Measurements from ENCODE around the gene GPR3. TPM values are rescaled to one million over a fixed set of nuclear protein-coding genes. Genes with fewer than 3 reads are reported as not detected.
"Not testable (repeated sequence)": the region's sequence is repeated elsewhere in the genome, so short reads cannot be mapped to it uniquely, and the experiment has no call there.

Gene GPR3
- total and polyA plus RNA-seq, 9 donors = 0.18 to 1.1 (median 0.84) TPM

DNA sequence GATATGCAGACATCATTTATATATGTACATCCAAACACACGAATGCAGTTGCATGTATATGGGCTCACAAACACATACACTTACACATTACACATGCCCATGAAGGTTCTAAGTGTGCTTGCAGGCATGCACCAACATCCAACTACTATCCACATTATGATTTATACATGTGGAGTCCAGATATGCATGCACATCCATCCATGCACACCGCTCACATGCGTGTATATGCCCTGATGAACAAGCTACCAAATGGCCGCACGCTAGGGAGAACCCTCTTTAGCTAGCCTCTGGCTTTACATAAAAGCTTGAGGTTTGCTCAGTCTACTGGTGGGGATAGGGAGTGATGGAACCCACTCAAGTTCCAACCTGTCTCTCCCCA is 8.5 kb downstream of the GPR3 start:
- 94% methylated on average over 2 of the region's 5 CpGs for WGBS (ENCODE audit: insufficient coverage)
- H3K36me3 ChIP-seq (ENCODE audit: control insufficient read depth, insufficient read depth, low read length) = peaks cover 7% of the 10 kb centered on the region
- no peaks in the 10 kb centered on the region for H3K27me3 ChIP-seq (ENCODE audit: control insufficient read depth, insufficient read depth, low read length)
- H3K27ac ChIP-seq (ENCODE audit: low read length) = no peak overlapping the region
- H3K4me3 ChIP-seq (ENCODE audit: low read length) = no peak overlapping the region
- H3K9me3 ChIP-seq (replicated peaks; ENCODE audit: control insufficient read depth, low read depth, low read length) = no peaks in the 10 kb centered on the region
- no peak for DNase-seq
- peaks cover 87% of the 10 kb centered on the region for H3K4me1 ChIP-seq (ENCODE audit: control insufficient read depth, insufficient read depth, low read length)

DNA sequence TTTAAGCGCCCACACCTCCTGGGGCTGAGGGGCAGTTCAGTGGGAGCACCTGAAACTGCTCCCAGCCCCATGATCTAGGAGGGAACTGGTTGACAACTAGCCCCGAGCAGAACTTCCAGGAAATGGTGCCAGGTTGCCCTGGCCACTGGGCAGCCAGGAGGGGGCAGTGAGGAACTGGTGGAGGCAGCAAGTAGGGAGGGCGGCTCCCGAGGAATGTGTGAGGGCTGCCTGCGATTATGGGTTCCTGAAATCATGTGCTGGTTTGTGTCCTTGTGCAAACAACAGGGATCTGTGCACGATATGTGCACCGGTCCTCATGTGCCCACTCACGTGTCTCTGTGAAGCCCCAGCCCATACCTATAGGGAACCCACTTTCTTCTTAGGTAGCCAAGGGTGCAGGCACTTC is 9.9 kb downstream of the GPR3 start:
- H3K27me3 ChIP-seq (ENCODE audit: control insufficient read depth, insufficient read depth, low read length) = no peaks in the 10 kb centered on the region
- H3K36me3 ChIP-seq (ENCODE audit: control insufficient read depth, insufficient read depth, low read length) = peaks cover 14% of the 10 kb centered on the region
- H3K4me1 ChIP-seq (ENCODE audit: control insufficient read depth, insufficient read depth, low read length) = peaks cover 91% of the 10 kb centered on the region
- DNase-seq = peak; percentile 78
- H3K4me3 ChIP-seq (ENCODE audit: low read length) = no peak overlapping the region
- no peaks in the 10 kb centered on the region for H3K9me3 ChIP-seq (replicated peaks; ENCODE audit: control insufficient read depth, low read depth, low read length)
- H3K27ac ChIP-seq (ENCODE audit: low read length) = peak overlapping the region; percentile 80
- WGBS (ENCODE audit: insufficient coverage) = 46% methylated on average over 5 of the region's 8 CpGs

DNA sequence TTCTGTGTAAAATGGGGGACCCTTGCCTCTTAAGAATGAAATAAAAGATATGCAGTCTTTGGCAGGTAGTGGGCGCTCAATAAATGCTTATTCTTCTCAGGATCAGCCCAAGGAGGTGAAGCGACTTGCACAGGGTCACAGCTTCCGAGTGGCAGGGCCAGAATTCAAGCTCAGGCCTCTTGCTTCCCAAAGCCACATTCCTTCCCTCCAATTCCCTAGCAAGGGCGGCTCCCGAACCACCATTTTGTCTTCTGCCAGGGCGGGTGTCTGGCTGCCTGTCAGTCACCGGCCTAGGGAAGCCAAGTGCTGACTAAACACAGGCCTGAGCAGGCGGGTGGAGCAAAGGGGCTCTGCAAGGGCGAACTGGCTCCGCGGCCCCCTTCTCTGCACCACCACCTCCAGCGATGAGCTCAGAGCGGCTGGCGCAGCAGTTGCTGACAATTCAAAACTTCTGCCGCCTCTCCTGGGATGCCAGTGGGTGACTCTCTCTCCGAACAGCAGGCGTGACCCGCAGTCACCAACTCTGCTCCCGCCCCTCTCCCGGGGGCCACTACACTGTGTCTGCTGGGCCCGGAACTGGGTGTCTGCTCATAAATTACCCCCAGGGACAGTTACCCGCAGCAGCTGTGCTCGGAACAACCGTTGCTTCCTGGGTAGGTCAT is 10.8 kb downstream of the GPR3 start:
- Histone ChIP-seq H3K9me3 (replicated peaks; ENCODE audit: control insufficient read depth, low read depth, low read length) (no peaks in the 10 kb centered on the region), H3K27me3 (ENCODE audit: control insufficient read depth, insufficient read depth, low read length) (no peaks in the 10 kb centered on the region), H3K4me1 (ENCODE audit: control insufficient read depth, insufficient read depth, low read length) (peaks cover 85% of the 10 kb centered on the region), H3K4me3 (ENCODE audit: low read length) (no peak overlapping the region), H3K27ac (ENCODE audit: low read length) (peak overlapping the region; percentile 80), H3K36me3 (ENCODE audit: control insufficient read depth, insufficient read depth, low read length) (peaks cover 22% of the 10 kb centered on the region)
- WGBS (ENCODE audit: insufficient coverage) = 9% methylated on average over 24 of the region's 24 CpGs
- peak; percentile 92 for DNase-seq

DNA sequence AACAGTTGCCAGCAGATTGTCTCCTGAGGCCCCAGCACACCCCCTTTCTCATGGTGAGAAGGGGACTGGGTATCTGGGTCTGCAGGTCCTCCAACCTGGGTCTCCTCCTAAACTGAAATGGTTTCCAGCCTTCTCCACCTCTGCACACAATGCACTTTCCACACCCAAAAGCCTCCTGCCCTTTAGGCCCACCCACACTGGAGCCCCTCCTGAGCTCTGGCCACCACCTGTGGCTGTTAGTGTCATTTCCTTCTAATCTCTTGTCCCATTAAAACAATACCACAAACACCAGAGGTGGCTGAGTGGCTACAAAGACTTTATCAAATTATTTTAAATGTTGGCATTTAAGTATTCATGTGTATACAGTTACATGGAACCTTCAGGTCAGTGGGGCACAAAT is 11.5 kb downstream of the GPR3 start:
- Histone ChIP-seq H3K27ac (ENCODE audit: low read length) (peak overlapping the region; percentile 80), H3K4me1 (ENCODE audit: control insufficient read depth, insufficient read depth, low read length) (peaks cover 78% of the 10 kb centered on the region), H3K27me3 (ENCODE audit: control insufficient read depth, insufficient read depth, low read length) (no peaks in the 10 kb centered on the region), H3K36me3 (ENCODE audit: control insufficient read depth, insufficient read depth, low read length) (peaks cover 29% of the 10 kb centered on the region), H3K9me3 (replicated peaks; ENCODE audit: control insufficient read depth, low read depth, low read length) (no peaks in the 10 kb centered on the region), H3K4me3 (ENCODE audit: low read length) (no peak overlapping the region)
- DNase-seq = no peak

DNA sequence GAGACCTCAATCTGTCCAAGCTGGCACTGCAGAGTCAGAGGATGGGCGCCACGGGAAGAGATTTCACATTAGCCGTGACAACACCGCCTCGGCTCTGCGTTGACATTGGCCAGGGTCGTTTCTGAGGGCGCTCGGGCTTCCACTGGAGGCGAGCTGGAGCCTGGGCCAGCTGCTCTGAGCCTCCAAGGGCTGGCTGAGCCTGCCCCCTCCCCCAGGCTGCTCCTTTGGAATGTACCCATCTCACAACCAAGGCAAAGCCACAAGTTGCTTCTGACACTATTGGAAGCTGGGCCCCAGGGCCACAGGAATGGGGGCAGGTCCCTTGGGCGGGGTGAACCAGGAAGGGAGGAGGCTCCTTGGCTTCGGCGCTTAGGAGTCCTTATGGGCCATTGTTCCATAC is 12.7 kb downstream of the GPR3 start:
- H3K9me3 ChIP-seq (replicated peaks; ENCODE audit: control insufficient read depth, low read depth, low read length) = no peaks in the 10 kb centered on the region
- H3K4me1 ChIP-seq (ENCODE audit: control insufficient read depth, insufficient read depth, low read length) = peaks cover 66% of the 10 kb centered on the region
- WGBS (ENCODE audit: insufficient coverage) = 40% methylated on average over 4 of the region's 13 CpGs
- DNase-seq = no peak
- H3K4me3 ChIP-seq (ENCODE audit: low read length) = no peak overlapping the region
- H3K36me3 ChIP-seq (ENCODE audit: control insufficient read depth, insufficient read depth, low read length) = peaks cover 38% of the 10 kb centered on the region
- H3K27ac ChIP-seq (ENCODE audit: low read length) = peak overlapping the region; percentile 80
- H3K27me3 ChIP-seq (ENCODE audit: control insufficient read depth, insufficient read depth, low read length) = no peaks in the 10 kb centered on the region

DNA sequence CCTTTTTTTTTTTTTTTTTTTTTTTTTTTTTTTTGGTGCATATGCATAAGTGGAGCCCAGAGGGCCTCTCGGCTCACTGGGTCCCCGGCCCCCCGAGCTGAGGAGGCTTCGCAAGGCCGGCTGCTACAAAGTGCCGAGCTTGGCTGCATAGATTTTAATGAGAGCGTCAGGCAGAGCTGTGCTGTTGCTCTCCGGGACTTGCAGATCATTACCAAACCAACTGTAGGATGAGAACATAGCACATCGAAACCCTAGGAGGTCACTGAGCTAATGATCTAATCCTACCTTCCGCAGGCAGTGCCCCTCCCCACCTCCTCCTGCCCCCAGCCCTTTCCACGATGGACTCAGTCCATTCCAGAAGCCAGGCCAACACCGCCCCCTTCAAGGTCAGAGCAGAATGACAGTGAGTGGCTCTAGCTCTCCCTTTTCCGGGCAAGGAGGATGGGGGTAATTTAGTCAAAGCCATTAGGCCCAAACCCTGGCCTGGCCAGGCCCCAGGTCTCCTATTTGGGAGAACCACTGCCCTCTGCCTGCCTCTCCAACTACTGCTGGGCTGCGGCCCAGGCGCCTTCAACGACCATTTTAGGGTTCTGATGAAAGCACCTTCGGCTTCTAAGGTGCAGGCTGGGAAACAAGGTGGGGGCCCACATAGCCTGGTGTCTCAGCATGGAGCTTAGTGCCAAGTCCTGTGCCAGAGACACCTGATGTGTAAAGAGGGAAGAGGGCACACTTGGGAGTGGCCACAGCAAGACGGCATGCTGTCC is 13.4 kb downstream of the GPR3 start:
- Histone ChIP-seq H3K4me1 (ENCODE audit: control insufficient read depth, insufficient read depth, low read length) (peaks cover 61% of the 10 kb centered on the region), H3K27ac (ENCODE audit: low read length) (peak overlapping the region; percentile 80), H3K36me3 (ENCODE audit: control insufficient read depth, insufficient read depth, low read length) (peaks cover 45% of the 10 kb centered on the region)
- not testable (repeated sequence) for H3K27me3 ChIP-seq (ENCODE audit: control insufficient read depth, insufficient read depth, low read length); H3K4me3 ChIP-seq (ENCODE audit: low read length); DNase-seq; H3K9me3 ChIP-seq (replicated peaks; ENCODE audit: control insufficient read depth, low read depth, low read length)
- WGBS (ENCODE audit: insufficient coverage) = 36% methylated on average over 9 of the region's 18 CpGs

DNA sequence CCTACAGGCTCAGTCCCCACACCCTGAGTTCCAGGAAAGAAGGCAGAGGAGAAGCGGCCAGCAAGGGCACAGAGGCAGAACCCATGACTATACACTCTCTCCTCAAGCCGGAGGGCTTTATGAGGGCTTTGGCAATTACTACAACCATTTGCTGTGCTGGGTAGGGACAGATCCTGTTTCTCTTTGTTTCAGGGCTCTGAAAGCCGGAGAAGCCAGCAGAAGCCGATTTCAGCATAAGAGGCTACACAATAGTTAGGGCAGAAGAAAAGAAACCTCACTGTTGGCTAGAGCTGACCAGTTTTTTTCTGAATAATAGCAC is 13.9 kb downstream of the GPR3 start:
- Histone ChIP-seq H3K36me3 (ENCODE audit: control insufficient read depth, insufficient read depth, low read length) (peaks cover 51% of the 10 kb centered on the region), H3K9me3 (replicated peaks; ENCODE audit: control insufficient read depth, low read depth, low read length) (no peaks in the 10 kb centered on the region), H3K27me3 (ENCODE audit: control insufficient read depth, insufficient read depth, low read length) (no peaks in the 10 kb centered on the region), H3K4me1 (ENCODE audit: control insufficient read depth, insufficient read depth, low read length) (peaks cover 59% of the 10 kb centered on the region), H3K4me3 (ENCODE audit: low read length) (no peak overlapping the region), H3K27ac (ENCODE audit: low read length) (peak overlapping the region; percentile 80)
- DNase-seq = no peak
- WGBS (ENCODE audit: insufficient coverage) = 30% methylated on average over 2 of the region's 4 CpGs

DNA sequence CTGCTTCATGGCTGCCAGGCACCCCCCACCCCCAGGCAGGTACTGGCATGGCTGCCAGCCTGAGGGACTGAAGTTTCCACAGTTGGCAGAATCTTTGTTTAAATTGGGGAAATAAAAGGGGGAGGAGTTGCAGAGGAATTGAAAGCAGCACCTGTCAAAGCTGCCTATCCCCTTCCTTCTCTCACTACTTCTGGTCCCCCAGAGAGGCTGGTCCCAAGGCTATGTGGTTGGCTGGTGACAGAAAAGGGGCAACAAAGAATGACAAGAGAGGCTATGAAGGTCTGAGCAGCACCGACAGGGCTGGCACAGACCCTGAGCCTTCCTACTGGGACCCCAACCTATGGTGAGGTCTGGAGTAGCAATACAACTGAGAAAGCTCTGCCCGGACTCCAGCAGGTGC is 14.4 kb downstream of the GPR3 start:
- not testable (repeated sequence) for H3K27me3 ChIP-seq (ENCODE audit: control insufficient read depth, insufficient read depth, low read length); H3K4me3 ChIP-seq (ENCODE audit: low read length); DNase-seq; H3K9me3 ChIP-seq (replicated peaks; ENCODE audit: control insufficient read depth, low read depth, low read length)
- Histone ChIP-seq H3K4me1 (ENCODE audit: control insufficient read depth, insufficient read depth, low read length) (peaks cover 54% of the 10 kb centered on the region), H3K27ac (ENCODE audit: low read length) (peak overlapping the region; percentile 80), H3K36me3 (ENCODE audit: control insufficient read depth, insufficient read depth, low read length) (peaks cover 54% of the 10 kb centered on the region)
- WGBS (ENCODE audit: insufficient coverage) = 100% methylated on average over 1 of the region's 2 CpGs

DNA sequence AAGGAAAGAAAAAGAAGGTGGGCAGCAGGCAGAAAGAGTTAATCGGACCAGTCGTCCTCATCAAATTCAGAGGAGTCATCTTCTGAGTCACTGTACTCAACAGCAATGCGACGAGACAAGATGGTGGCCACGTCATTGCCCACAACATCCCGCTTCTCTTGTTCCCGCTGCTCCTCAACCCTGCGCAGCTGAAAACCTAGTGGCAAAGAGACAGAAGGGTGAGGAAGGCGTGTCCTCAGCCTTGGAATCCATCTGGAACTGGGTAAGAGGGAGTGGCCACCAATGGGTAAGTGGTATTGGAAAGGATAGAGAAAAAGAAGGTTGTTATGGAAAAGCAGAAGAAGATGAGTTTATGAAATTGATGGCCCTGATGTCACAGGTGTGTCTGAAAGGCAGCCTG is 15.7 kb downstream of the GPR3 start:
- no peak for DNase-seq
- no peaks in the 10 kb centered on the region for H3K27me3 ChIP-seq (ENCODE audit: control insufficient read depth, insufficient read depth, low read length)
- peaks cover 65% of the 10 kb centered on the region for H3K36me3 ChIP-seq (ENCODE audit: control insufficient read depth, insufficient read depth, low read length)
- H3K4me3 ChIP-seq (ENCODE audit: low read length) = no peak overlapping the region
- H3K27ac ChIP-seq (ENCODE audit: low read length) = peak overlapping the region; percentile 42
- no peaks in the 10 kb centered on the region for H3K9me3 ChIP-seq (replicated peaks; ENCODE audit: control insufficient read depth, low read depth, low read length)
- peaks cover 42% of the 10 kb centered on the region for H3K4me1 ChIP-seq (ENCODE audit: control insufficient read depth, insufficient read depth, low read length)
- 95% methylated on average over 9 of the region's 9 CpGs for WGBS (ENCODE audit: insufficient coverage)

DNA sequence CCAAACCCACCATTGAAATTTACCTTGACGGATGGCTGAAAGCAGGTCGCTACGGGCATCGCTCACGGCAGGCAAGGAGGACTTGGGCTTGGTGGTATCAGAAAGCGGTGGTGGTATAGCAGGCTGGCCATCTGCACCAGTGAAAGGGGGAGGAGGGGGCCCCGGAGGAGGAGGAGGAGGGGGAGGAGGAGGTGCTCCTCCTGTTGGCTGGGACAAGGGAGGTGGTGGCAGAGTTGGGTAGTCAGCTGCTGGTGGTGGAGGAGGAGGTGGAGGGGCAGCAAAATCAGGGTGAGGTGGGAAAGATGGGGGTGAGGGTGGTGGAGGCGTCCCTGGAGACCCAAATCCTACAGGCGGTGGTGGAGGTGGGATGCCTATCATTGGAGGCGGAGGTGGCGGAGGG is 17.2 kb downstream of the GPR3 start:
- Histone ChIP-seq H3K4me3 (ENCODE audit: low read length) (no peak overlapping the region), H3K27me3 (ENCODE audit: control insufficient read depth, insufficient read depth, low read length) (no peaks in the 10 kb centered on the region), H3K36me3 (ENCODE audit: control insufficient read depth, insufficient read depth, low read length) (peaks cover 78% of the 10 kb centered on the region), H3K4me1 (ENCODE audit: control insufficient read depth, insufficient read depth, low read length) (peaks cover 28% of the 10 kb centered on the region), H3K27ac (ENCODE audit: low read length) (no peak overlapping the region), H3K9me3 (replicated peaks; ENCODE audit: control insufficient read depth, low read depth, low read length) (no peaks in the 10 kb centered on the region)
- 93% methylated on average over 9 of the region's 11 CpGs for WGBS (ENCODE audit: insufficient coverage)
- no peak for DNase-seq
